ENCODE results near the gene TMPRSS5.

Gene TMPRSS5

GRCh38 chr11:113681282-113681681 lies 24.8 kb downstream of the TMPRSS5 start:
- H3K4me3 ChIP-seq (replicated peaks; ENCODE audit: insufficient read depth, low read length): no peak overlapping the region
- H3K27me3 ChIP-seq (ENCODE audit: insufficient read depth, poor library complexity, severe bottlenecking): peaks cover 2% of the 10 kb centered on the region
- TF ChIP-seq CTCF (IDR thresholded peaks at IDR 0.05; ENCODE audit: insufficient read depth, low read length): no peak
- TF ChIP-seq SPI1 (IDR thresholded peaks at IDR 0.05; ENCODE audit: borderline replicate concordance, low read depth): no peak
- TF ChIP-seq POLR2AphosphoS5 (IDR thresholded peaks at IDR 0.05; ENCODE audit: low read depth): no peak
- no peak for TF ChIP-seq REST (IDR thresholded peaks at IDR 0.05; ENCODE audit: insufficient replicate concordance, low read depth)
- TF ChIP-seq GABPA (IDR thresholded peaks at IDR 0.05; ENCODE audit: low read depth): no peak
- no peak overlapping the region for H3K27ac ChIP-seq (replicated peaks)
- no peak for DNase-seq (ENCODE audit: low read depth in 1 of 2, low spot score in 1 of 2)

- Histone ChIP-seq H3K27ac (replicated peaks) (no peak overlapping the region), H3K4me3 (replicated peaks; ENCODE audit: insufficient read depth, low read length) (no peak overlapping the region), H3K27me3 (ENCODE audit: insufficient read depth, poor library complexity, severe bottlenecking) (peaks cover 4% of the 10 kb centered on the region)
- DNase-seq (ENCODE audit: low read depth in 1 of 2, low spot score in 1 of 2): no peak
- TF ChIP-seq GABPA (IDR thresholded peaks at IDR 0.05; ENCODE audit: low read depth) (no peak), CTCF (IDR thresholded peaks at IDR 0.05; ENCODE audit: insufficient read depth, low read length) (no peak)
Measured at GRCh38 chr11:113677685-113678084, 28.4 kb downstream of the TMPRSS5 start.

- DNase-seq (ENCODE audit: low read depth in 1 of 2, low spot score in 1 of 2): no peak
- Histone ChIP-seq H3K27me3 (ENCODE audit: insufficient read depth, poor library complexity, severe bottlenecking) (peaks cover 4% of the 10 kb centered on the region), H3K4me3 (replicated peaks; ENCODE audit: insufficient read depth, low read length) (no peak overlapping the region), H3K27ac (replicated peaks) (no peak overlapping the region)
- TF ChIP-seq GABPA (IDR thresholded peaks at IDR 0.05; ENCODE audit: low read depth) (no peak), CTCF (IDR thresholded peaks at IDR 0.05; ENCODE audit: insufficient read depth, low read length) (no peak), REST (IDR thresholded peaks at IDR 0.05; ENCODE audit: insufficient replicate concordance, low read depth) (no peak), POLR2AphosphoS5 (IDR thresholded peaks at IDR 0.05; ENCODE audit: low read depth) (no peak), SPI1 (IDR thresholded peaks at IDR 0.05; ENCODE audit: borderline replicate concordance, low read depth) (no peak)
Measured at GRCh38 chr11:113675565-113675964, 30.5 kb downstream of the TMPRSS5 start.

- no peak overlapping the region for H3K27ac ChIP-seq (replicated peaks)
- TF ChIP-seq CTCF (IDR thresholded peaks at IDR 0.05; ENCODE audit: insufficient read depth, low read length) (no peak), REST (IDR thresholded peaks at IDR 0.05; ENCODE audit: insufficient replicate concordance, low read depth) (no peak), POLR2AphosphoS5 (IDR thresholded peaks at IDR 0.05; ENCODE audit: low read depth) (no peak), GABPA (IDR thresholded peaks at IDR 0.05; ENCODE audit: low read depth) (no peak)
- no peak overlapping the region for H3K4me3 ChIP-seq (replicated peaks; ENCODE audit: insufficient read depth, low read length)
- DNase-seq (ENCODE audit: low read depth in 1 of 2, low spot score in 1 of 2): no peak
- peaks cover 4% of the 10 kb centered on the region for H3K27me3 ChIP-seq (ENCODE audit: insufficient read depth, poor library complexity, severe bottlenecking)
Measured at GRCh38 chr11:113675003-113675561, 31.0 kb downstream of the TMPRSS5 start.
